K562 (cell line): ENCODE results near the gene HBM. TPM values are rescaled to one million over a fixed set of nuclear protein-coding genes. Genes with fewer than 3 reads are reported as not detected.
A peak's percentile ranks its signal among the peaks of the same experiment; 100 is the strongest.

Experiments
- ATF7 ChIP-seq: fragments of 450-650 bp; IDR thresholded peaks from 2 replicates; pipeline ENCODE4 v1.7.1; 2014; ENCODE audit warnings: mild to moderate bottlenecking, moderate library complexity
- DMBX1 ChIP-seq: fragments of 250-450 bp; sonication (Bioruptor Pico); IDR thresholded peaks from 2 replicates; pipeline ENCODE4 v1.8.0; 2022; ENCODE audit warnings: inconsistent platforms, mild to moderate bottlenecking, moderate library complexity, borderline replicate concordance
- KAT7 ChIP-seq: sonication (generic); formaldehyde crosslinking; IDR thresholded peaks from 2 replicates; pipeline ENCODE4 v1.8.0; 2022; ENCODE audit warnings: missing genetic modification reagents, mild to moderate bottlenecking, borderline replicate concordance
- KLF6 ChIP-seq: fragments of 250-450 bp; sonication (Bioruptor Pico); IDR thresholded peaks from 2 replicates; pipeline ENCODE4 v1.4.0; 2020; ENCODE audit warnings: mild to moderate bottlenecking, moderate library complexity, borderline replicate concordance
- MTF1 ChIP-seq: fragments of 250-450 bp; sonication (Bioruptor Pico); IDR thresholded peaks from 2 replicates; pipeline ENCODE4 v1.9.0; 2021; ENCODE audit warnings: moderate library complexity, mild to moderate bottlenecking, inconsistent platforms, borderline replicate concordance
- TFAM ChIP-seq: fragments of 250-450 bp; sonication (Bioruptor Pico); conservative IDR thresholded peaks from 2 replicates; pipeline ENCODE4 v1.5.0; 2021; ENCODE audit warnings: mild to moderate bottlenecking, moderate library complexity
- ZNF263 ChIP-seq: sonication (generic); formaldehyde crosslinking; IDR thresholded peaks from 2 replicates; pipeline ENCODE4 v1.8.0; 2022; ENCODE audit warnings: mild to moderate bottlenecking, missing genetic modification reagents, borderline replicate concordance
- polyA plus RNA-seq, 8 experiments: library from polyadenylated mRNA; depleted of rRNA in 4 of 8; stranded (reverse) in 5 of 8; unstranded in 3 of 8; fragments of >200 nt; fragmentation: Nextera tagmentation in 2 of 8; fragmentation: Illumina TruSeq in 1 of 8; extraction: Ambion mirVana in 2 of 8; extraction: Trizol in 1 of 8; gene quantifications; 2 replicates each; pipeline versions ENCODE4 v1.2.1 to v1.2.3, GENCODE V29; 2011 to 2014; ENCODE audit warnings: inconsistent platforms in 1 of 8, missing spikeins in 1 of 8
- total RNA-seq, 7 experiments: library from RNA; depleted of rRNA in 6 of 7; stranded (reverse); fragments of >200 nt in 6 of 7; fragmentation: Illumina TruSeq in 2 of 7; extraction: Trizol in 2 of 7; gene quantifications; 2 replicates each; pipeline versions ENCODE4 v1.2.1 to v1.2.3, GENCODE V29; 2011 to 2021; ENCODE audit warnings: low replicate concordance in 1 of 7
- TF ChIP-seq, protein P1 (sequence below): fragments of 150-350 bp; conservative IDR thresholded peaks from 2 replicates; pipeline ENCODE4 v1.6.1; 2014; ENCODE audit warnings: low read length
- TF ChIP-seq, protein P2 (sequence below): fragments of 450-650 bp; IDR thresholded peaks from 2 replicates; pipeline ENCODE4 v1.6.1; 2016; ENCODE audit warnings: mild to moderate bottlenecking

The HBM gene
- total and polyA plus RNA-seq, 9 of the 15 experiments (the other 6 are each of a cell fraction or from before 2014, with no cell fraction given): not detected

DNA sequence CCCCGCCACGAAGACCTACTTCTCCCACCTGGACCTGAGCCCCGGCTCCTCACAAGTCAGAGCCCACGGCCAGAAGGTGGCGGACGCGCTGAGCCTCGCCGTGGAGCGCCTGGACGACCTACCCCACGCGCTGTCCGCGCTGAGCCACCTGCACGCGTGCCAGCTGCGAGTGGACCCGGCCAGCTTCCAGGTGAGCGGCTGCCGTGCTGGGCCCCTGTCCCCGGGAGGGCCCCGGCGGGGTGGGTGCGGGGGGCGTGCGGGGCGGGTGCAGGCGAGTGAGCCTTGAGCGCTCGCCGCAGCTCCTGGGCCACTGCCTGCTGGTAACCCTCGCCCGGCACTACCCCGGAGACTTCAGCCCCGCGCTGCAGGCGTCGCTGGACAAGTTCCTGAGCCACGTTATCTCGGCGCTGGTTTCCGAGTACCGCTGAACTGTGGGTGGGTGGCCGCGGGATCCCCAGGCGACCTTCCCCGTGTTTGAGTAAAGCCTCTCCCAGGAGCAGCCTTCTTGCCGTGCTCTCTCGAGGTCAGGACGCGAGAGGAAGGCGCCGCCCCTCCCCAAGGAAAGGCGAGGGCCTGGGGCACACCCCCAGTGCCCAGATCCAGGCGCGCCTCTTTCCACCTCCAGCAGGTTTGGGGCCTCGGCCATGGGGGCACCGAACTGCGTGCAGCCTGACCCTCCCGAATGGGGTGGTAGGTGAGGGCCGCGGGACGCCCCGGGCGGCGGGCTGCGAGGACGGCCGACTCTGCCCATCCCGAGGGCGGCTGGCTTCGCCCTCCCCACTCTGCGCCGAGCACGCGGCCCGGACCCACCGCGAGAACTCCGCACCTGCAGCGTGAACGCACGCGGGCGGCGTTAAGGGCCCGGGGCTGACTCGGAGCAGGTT, 15.1 kb downstream of the HBM start (continued):
- TF ChIP-seq, protein P1, sequence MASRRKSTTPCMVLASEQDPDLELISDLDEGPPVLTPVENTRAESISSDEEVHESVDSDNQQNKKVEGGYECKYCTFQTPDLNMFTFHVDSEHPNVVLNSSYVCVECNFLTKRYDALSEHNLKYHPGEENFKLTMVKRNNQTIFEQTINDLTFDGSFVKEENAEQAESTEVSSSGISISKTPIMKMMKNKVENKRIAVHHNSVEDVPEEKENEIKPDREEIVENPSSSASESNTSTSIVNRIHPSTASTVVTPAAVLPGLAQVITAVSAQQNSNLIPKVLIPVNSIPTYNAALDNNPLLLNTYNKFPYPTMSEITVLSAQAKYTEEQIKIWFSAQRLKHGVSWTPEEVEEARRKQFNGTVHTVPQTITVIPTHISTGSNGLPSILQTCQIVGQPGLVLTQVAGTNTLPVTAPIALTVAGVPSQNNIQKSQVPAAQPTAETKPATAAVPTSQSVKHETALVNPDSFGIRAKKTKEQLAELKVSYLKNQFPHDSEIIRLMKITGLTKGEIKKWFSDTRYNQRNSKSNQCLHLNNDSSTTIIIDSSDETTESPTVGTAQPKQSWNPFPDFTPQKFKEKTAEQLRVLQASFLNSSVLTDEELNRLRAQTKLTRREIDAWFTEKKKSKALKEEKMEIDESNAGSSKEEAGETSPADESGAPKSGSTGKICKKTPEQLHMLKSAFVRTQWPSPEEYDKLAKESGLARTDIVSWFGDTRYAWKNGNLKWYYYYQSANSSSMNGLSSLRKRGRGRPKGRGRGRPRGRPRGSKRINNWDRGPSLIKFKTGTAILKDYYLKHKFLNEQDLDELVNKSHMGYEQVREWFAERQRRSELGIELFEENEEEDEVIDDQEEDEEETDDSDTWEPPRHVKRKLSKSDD: 0 out of 2 replicates have a peak, but pooled peaks have one; percentile 82
- TF ChIP-seq DMBX1 (peak; percentile 75; the same call in 1 of the 2 replicates), TFAM (CRISPR knock-in tag) (no peak), ATF7 (peak; percentile 60; the same call in 1 of the 2 replicates), MTF1 (CRISPR knock-in tag) (no peak), ZNF263 (peak; percentile 92), KLF6 (CRISPR knock-in tag) (0 out of 2 replicates have a peak, but pooled peaks have one; percentile 9), KAT7 (CRISPR knock-in tag) (peak; percentile 100)
- TF ChIP-seq, protein P2, sequence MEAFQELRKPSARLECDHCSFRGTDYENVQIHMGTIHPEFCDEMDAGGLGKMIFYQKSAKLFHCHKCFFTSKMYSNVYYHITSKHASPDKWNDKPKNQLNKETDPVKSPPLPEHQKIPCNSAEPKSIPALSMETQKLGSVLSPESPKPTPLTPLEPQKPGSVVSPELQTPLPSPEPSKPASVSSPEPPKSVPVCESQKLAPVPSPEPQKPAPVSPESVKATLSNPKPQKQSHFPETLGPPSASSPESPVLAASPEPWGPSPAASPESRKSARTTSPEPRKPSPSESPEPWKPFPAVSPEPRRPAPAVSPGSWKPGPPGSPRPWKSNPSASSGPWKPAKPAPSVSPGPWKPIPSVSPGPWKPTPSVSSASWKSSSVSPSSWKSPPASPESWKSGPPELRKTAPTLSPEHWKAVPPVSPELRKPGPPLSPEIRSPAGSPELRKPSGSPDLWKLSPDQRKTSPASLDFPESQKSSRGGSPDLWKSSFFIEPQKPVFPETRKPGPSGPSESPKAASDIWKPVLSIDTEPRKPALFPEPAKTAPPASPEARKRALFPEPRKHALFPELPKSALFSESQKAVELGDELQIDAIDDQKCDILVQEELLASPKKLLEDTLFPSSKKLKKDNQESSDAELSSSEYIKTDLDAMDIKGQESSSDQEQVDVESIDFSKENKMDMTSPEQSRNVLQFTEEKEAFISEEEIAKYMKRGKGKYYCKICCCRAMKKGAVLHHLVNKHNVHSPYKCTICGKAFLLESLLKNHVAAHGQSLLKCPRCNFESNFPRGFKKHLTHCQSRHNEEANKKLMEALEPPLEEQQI: no peak
- TF ChIP-seq, all 486 proteins: peak for 186
